Activated T-cell treated with anti-CD3 and anti-CD28 coated beads for 24 hours (primary cell): ENCODE results near the gene SYNDIG1.

Source experiments
- DNase-seq: peaks from one replicate; pipeline ENCODE4 v3.0.0-alpha.2; 2020; ENCODE audit warnings: low read depth

Gene SYNDIG1

GRCh38 chr20:24473435-24474223 lies 4.2 kb downstream of the SYNDIG1 start:
- DNase-seq, result no peak

GRCh38 chr20:24477831-24478547 lies 8.6 kb downstream of the SYNDIG1 start:
- no peak for DNase-seq

GRCh38 chr20:24478584-24478983 lies 9.2 kb downstream of the SYNDIG1 start:
- no peak for DNase-seq

GRCh38 chr20:24479106-24479505 lies 9.7 kb downstream of the SYNDIG1 start:
- no peak for DNase-seq

GRCh38 chr20:24479595-24479994 lies 10.2 kb downstream of the SYNDIG1 start:
- no peak for DNase-seq

GRCh38 chr20:24480509-24480908 lies 11.1 kb downstream of the SYNDIG1 start:
- no peak for DNase-seq

- no peak for DNase-seq
Measured at GRCh38 chr20:24481173-24481572, 11.7 kb downstream of the SYNDIG1 start.

GRCh38 chr20:24483435-24484080 lies 14.1 kb downstream of the SYNDIG1 start:
- DNase-seq, result no peak

- DNase-seq, result no peak
Measured at GRCh38 chr20:24484081-24484450, 14.6 kb downstream of the SYNDIG1 start.

- DNase-seq, result no peak
Measured at GRCh38 chr20:24485981-24486380, 16.6 kb downstream of the SYNDIG1 start.

- DNase-seq, result no peak
Measured at GRCh38 chr20:24487240-24487639, 17.8 kb downstream of the SYNDIG1 start.

GRCh38 chr20:24487648-24488047 lies 18.2 kb downstream of the SYNDIG1 start:
- no peak for DNase-seq

GRCh38 chr20:24488064-24488799 lies 18.8 kb downstream of the SYNDIG1 start:
- no peak for DNase-seq

- DNase-seq, result no peak
Measured at GRCh38 chr20:24488800-24489175, 19.4 kb downstream of the SYNDIG1 start.

GRCh38 chr20:24489193-24489592 lies 19.8 kb downstream of the SYNDIG1 start:
- DNase-seq, result no peak

GRCh38 chr20:24489631-24490260 lies 20.3 kb downstream of the SYNDIG1 start:
- no peak for DNase-seq

GRCh38 chr20:24490598-24490997 lies 21.2 kb downstream of the SYNDIG1 start:
- DNase-seq, result no peak

- DNase-seq, result no peak
Measured at GRCh38 chr20:24491041-24491756, 21.8 kb downstream of the SYNDIG1 start.

GRCh38 chr20:24492031-24492607 lies 22.7 kb downstream of the SYNDIG1 start:
- DNase-seq, result no peak

GRCh38 chr20:24492698-24493097 lies 23.3 kb downstream of the SYNDIG1 start:
- DNase-seq, result no peak

GRCh38 chr20:24493181-24493580 lies 23.8 kb downstream of the SYNDIG1 start:
- DNase-seq, result no peak
